ENCODE results near the gene SND1. TPM values are rescaled to one million over a fixed set of nuclear protein-coding genes. Genes with fewer than 3 reads are reported as not detected.

The SND1 gene
- total and polyA plus RNA-seq, 4 donors, result 59.4 to 214 (median 84.1) TPM

DNA sequence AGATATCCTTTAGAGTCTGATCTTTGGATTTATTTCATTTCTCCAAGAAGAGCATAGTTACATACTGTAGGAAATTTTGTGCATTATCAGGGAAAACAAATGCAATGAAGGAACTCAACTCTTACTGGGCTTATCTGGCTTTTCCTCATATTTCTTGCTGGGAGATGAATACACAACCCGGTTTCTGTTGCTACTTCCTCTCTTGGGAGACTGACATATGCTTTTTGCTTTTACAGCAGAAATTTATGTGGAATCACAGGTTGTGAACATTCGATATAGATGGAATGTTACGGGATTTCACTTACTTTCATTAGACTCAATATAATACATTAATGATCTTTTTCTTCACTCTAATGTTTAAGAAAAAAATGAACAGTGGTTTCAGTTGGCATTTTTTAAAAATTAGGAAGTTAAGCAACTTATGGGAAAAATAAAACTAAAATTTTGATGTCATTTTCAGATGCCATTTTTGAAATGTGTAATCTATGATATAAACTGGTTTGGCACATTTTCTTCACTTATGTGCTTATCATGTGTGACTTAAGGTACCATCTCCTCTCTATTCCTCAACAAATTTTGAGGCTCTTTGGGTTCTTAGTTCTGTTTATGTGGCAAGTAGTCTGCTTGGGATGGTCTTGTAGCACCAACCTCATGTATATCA, 7.1 kb downstream of the SND1 start:
- Histone ChIP-seq H3K36me3 (ENCODE audit: control insufficient read depth in 4 of 4, insufficient read depth in 3 of 4, low read depth in 1 of 4, low read length in 3 of 4) (peaks cover 0 to 13% (median 2%) of the 10 kb centered on the region in 4 donors), H3K27ac (ENCODE audit: low read depth in 1 of 2, low read length in 2 of 2) (no peak overlapping the region), H3K27me3 (ENCODE audit: control insufficient read depth in 4 of 4, insufficient read depth in 4 of 4, low read length in 3 of 4) (no peaks in the 10 kb centered on the region), H3K4me1 (ENCODE audit: control insufficient read depth in 4 of 4, insufficient read depth in 4 of 4, low read length in 3 of 4) (peaks cover 9 to 19% (median 16%) of the 10 kb centered on the region in 4 donors), H3K9me3 (ENCODE audit: control insufficient read depth in 4 of 4, low read length in 3 of 4) (no peaks in the 10 kb centered on the region), H3K9ac (ENCODE audit: low read depth in 1 of 2, low read length in 2 of 2) (no peak overlapping the region), H3K4me3 (ENCODE audit: low read depth in 1 of 3, low read length in 3 of 3) (no peak overlapping the region)
- 84% methylated on average over 3 of the region's 3 CpGs for WGBS
- DNase-seq (ENCODE audit: low spot score), result no peak
- TF ChIP-seq NR2F2 (IDR thresholded peaks at IDR 0.05) (no peak), ZBTB33 (IDR thresholded peaks at IDR 0.05) (no peak), HNF4G (IDR thresholded peaks at IDR 0.05) (no peak), EGR1 (IDR thresholded peaks at IDR 0.05; ENCODE audit: low read depth in 2 of 2) (no peak), HNF4A (conservative IDR thresholded peaks at IDR 0.05) (no peak), SP1 (IDR thresholded peaks at IDR 0.05) (no peak), CTCF (IDR thresholded peaks at IDR 0.05; ENCODE audit: low read depth, low read length, missing input control) (no peak), TAF1 (conservative IDR thresholded peaks at IDR 0.05) (no peak), REST (IDR thresholded peaks at IDR 0.05) (no peak), JUND (IDR thresholded peaks at IDR 0.05) (no peak), YY1 (IDR thresholded peaks at IDR 0.05) (no peak), RAD21 (IDR thresholded peaks at IDR 0.05) (no peak), RXRA (IDR thresholded peaks at IDR 0.05) (no peak), FOXA1 (IDR thresholded peaks at IDR 0.05) (no peak), MAX (IDR thresholded peaks at IDR 0.05) (no peak), FOXA2 (IDR thresholded peaks at IDR 0.05) (no peak)
- TF ChIP-seq, protein P1, sequence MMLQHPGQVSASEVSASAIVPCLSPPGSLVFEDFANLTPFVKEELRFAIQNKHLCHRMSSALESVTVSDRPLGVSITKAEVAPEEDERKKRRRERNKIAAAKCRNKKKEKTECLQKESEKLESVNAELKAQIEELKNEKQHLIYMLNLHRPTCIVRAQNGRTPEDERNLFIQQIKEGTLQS (IDR thresholded peaks at IDR 0.05), result no peak

Data from liver (tissue), 9 donors.